Endothelial cell of umbilical vein (primary cell): ENCODE data around the gene THG1L. TPM values are rescaled to one million over a fixed set of nuclear protein-coding genes. Genes with fewer than 3 reads are reported as not detected.

Experiments
- BruUV-seq: library from RNA; stranded (reverse); fragments of 400-500 nt; replicated peaks from 2 replicates; lab custom pipeline; 2021; lab: Mats Ljungman, UMichigan
- CTCF ChIA-PET: fragments of 300-600, 350-600 bp; sonication (Branson Sonifier 250); formaldehyde crosslinking; loops from one replicate; lab custom pipeline; 2021; ENCODE audit warnings: antibody characterized with exemption, inconsistent platforms; lab: Charles Lee
- POLR2A ChIA-PET: fragments of 300-600, 350-600 bp; sonication (Branson Sonifier 250); formaldehyde crosslinking; loops from one replicate; lab custom pipeline; 2021; ENCODE audit warnings: antibody characterized with exemption, inconsistent platforms; lab: Charles Lee
- DNase-seq: peaks from one replicate; pipeline ENCODE4 v3.0.0-alpha.2; 2011; ENCODE audit warnings: low read depth, low spot score
- FAIRE-seq: peaks from 2 replicates; lab custom pipeline; 2011; peaks lifted over from hg19 to GRCh38; lab: Jason Lieb, UNC
- H2AFZ ChIP-seq: 2 replicates; pipeline ENCODE4 v1.6.0; 2012; ENCODE audit warnings: low read depth, low read length, control low read depth, inconsistent platforms
- H3K27ac ChIP-seq: 2 replicates; pipeline ENCODE4 v1.5.1; 2011; ENCODE audit warnings: low read depth, mild to moderate bottlenecking, control low read depth, low read length, moderate library complexity; ENCODE audit not compliant: insufficient read depth
- H3K27me3 ChIP-seq, 2 experiments: 2 replicates each; pipeline versions ENCODE4 v1.6.0 to v1.6.1; 2011; ENCODE audit warnings: low read length in 2 of 2, mixed read lengths in 1 of 2; ENCODE audit not compliant: control insufficient read depth in 2 of 2, insufficient read depth in 2 of 2
- H3K36me3 ChIP-seq, 2 experiments: 2 replicates in 1 of 2; 3 replicates in 1 of 2; pipeline ENCODE4 v1.5.1; 2011; ENCODE audit warnings: low read length in 2 of 2, mild to moderate bottlenecking in 1 of 2, moderate library complexity in 1 of 2; ENCODE audit not compliant: control insufficient read depth in 2 of 2, insufficient read depth in 2 of 2; ENCODE audit errors: extremely low read depth in 1 of 2
- H3K4me1 ChIP-seq: 3 replicates; pipeline ENCODE4 v1.5.1; 2011; ENCODE audit warnings: mild to moderate bottlenecking, low read length; ENCODE audit not compliant: control insufficient read depth, insufficient read depth; ENCODE audit errors: extremely low read depth
- H3K4me2 ChIP-seq: 2 replicates; pipeline ENCODE4 v1.6.1; 2011; ENCODE audit warnings: low read length, control low read depth, mixed read lengths; ENCODE audit not compliant: insufficient read depth
- H3K4me3 ChIP-seq, 3 experiments: fragments of 200-600 bp in 1 of 3; sonication (generic), shearing (Covaris generic) in 1 of 3; replicated peaks in 1 of 3; 2 replicates each; pipeline ENCODE4 v1.5.1; 2011 to 2016; ENCODE audit warnings: control low read depth in 3 of 3, low read length in 3 of 3, mild to moderate bottlenecking in 2 of 3, inconsistent platforms in 1 of 3, low read depth in 1 of 3, moderate library complexity in 1 of 3; ENCODE audit not compliant: insufficient read depth in 1 of 3
- H3K79me2 ChIP-seq: 2 replicates; pipeline ENCODE4 v1.6.0; 2012; ENCODE audit warnings: low read length, inconsistent platforms; ENCODE audit not compliant: control insufficient read depth, insufficient read depth
- H3K9ac ChIP-seq: replicated peaks from 2 replicates; pipeline ENCODE3; 2011; ENCODE audit warnings: low read length, control low read depth; ENCODE audit not compliant: insufficient read depth; ENCODE audit errors: extremely low read depth
- H3K9me1 ChIP-seq: replicated peaks from 3 replicates; pipeline ENCODE4 v1.6.0; 2011; ENCODE audit warnings: mild to moderate bottlenecking, low read length; ENCODE audit not compliant: control insufficient read depth, insufficient read depth; ENCODE audit errors: extremely low read depth
- H3K9me3 ChIP-seq: replicated peaks from 2 replicates; pipeline ENCODE4 v1.5.1; 2012; ENCODE audit warnings: low read length, inconsistent platforms; ENCODE audit not compliant: control insufficient read depth, insufficient read depth
- H4K20me1 ChIP-seq: replicated peaks from 2 replicates; pipeline ENCODE3; 2011; ENCODE audit warnings: mild to moderate bottlenecking, low read length; ENCODE audit not compliant: control insufficient read depth, insufficient read depth; ENCODE audit errors: extremely low read depth
- CTCF ChIP-seq, 2 donors: IDR thresholded peaks; 1 replicate in 1 of 2; 2 replicates in 1 of 2; pipeline ENCODE4 v1.5.1; 2011; ENCODE audit warnings: low read length in 2 of 2, mild to moderate bottlenecking in 2 of 2, moderate library complexity in 2 of 2, control low read depth in 1 of 2, inconsistent platforms in 1 of 2, low read depth in 1 of 2; ENCODE audit not compliant: insufficient read depth in 1 of 2; ENCODE audit errors: extremely low read depth in 1 of 2
- EZH2 ChIP-seq: IDR thresholded peaks from 2 replicates; pipeline ENCODE4 v1.6.1; 2012; ENCODE audit warnings: borderline replicate concordance, low read depth, mild to moderate bottlenecking, moderate library complexity, low read length, inconsistent platforms; ENCODE audit not compliant: severe bottlenecking
- FOS ChIP-seq: IDR thresholded peaks from 2 replicates; pipeline ENCODE4 v1.6.1; 2011; ENCODE audit warnings: mild to moderate bottlenecking, low read length, moderate library complexity, borderline replicate concordance; ENCODE audit not compliant: insufficient read depth
- POLR2A ChIP-seq: IDR thresholded peaks from 2 replicates; pipeline ENCODE4 v1.6.1; 2012; ENCODE audit warnings: low read depth, mild to moderate bottlenecking, control low read depth, low read length
- POLR2AphosphoS5 ChIP-seq: IDR thresholded peaks from 2 replicates; pipeline ENCODE4 v1.6.1; 2012; ENCODE audit warnings: low read depth, mild to moderate bottlenecking, control low read depth, low read length, moderate library complexity; ENCODE audit not compliant: insufficient read depth
- dilution Hi-C: fragments of 300-500 bp; cut with MboI; formaldehyde crosslinking; loops from one replicate; pipeline ENCODE4 v1.15.0; 2019; ENCODE audit warnings: low sequenced_read_pairs; ENCODE audit not compliant: extremely low pct_ligation_motif_present
- intact Hi-C: fragments of 100-400 bp; cut with micrococcal nuclease; formaldehyde crosslinking; loops from one replicate; pipeline ENCODE4 v1.10.0; 2022
- polyA plus RNA-seq, 4 experiments: library from polyadenylated mRNA; depleted of rRNA in 3 of 4; stranded (reverse) in 3 of 4; unstranded in 1 of 4; fragments of >200 nt; gene quantifications; 2 replicates each; pipeline versions ENCODE4 v1.2.1 to v1.2.3, GENCODE V29; 2011 to 2012; ENCODE audit warnings: missing spikeins in 1 of 4
- total RNA-seq: library from RNA; stranded (reverse); gene quantifications from 2 replicates; pipeline ENCODE4 v1.2.3, GENCODE V29; 2021

The THG1L gene
- total and polyA plus RNA-seq, 2 donors (not counting 3 experiments of a cell fraction or from before 2014, with no cell fraction given): 4.4 to 7.6 TPM

GRCh38 chr5:157718519-157718918 is 12.7 kb upstream of the THG1L start:
- no peak overlapping the region for H3K27ac ChIP-seq

More at GRCh38 chr5:157718519-157718918, 12.7 kb upstream of the THG1L start:
- TF ChIP-seq FOS (no peak), POLR2A (no peak), CTCF (IDR thresholded peaks at IDR 0.05; ENCODE audit: extremely low read depth in 1 of 2, insufficient read depth in 1 of 2, low read depth in 1 of 2, low read length in 2 of 2) (peak; percentile 46 to 56), EZH2 (no peak), POLR2AphosphoS5 (no peak)
- H3K9me1 ChIP-seq: no peaks in the 10 kb centered on the region
- DNase-seq (peak; percentile 78), FAIRE-seq (peak; percentile 87)
- POLR2A ChIA-PET: interaction anchor here (0.7 kb wide), 1 partner anchor 238 kb away, joined by 7 read pairs; no protein-coding TSS in a partner anchor
- H3K79me2 ChIP-seq: no peaks in the 10 kb centered on the region
- no peaks in the 10 kb centered on the region for H3K27me3 ChIP-seq
- no peak overlapping the region for H2AFZ ChIP-seq
- CTCF ChIA-PET: interaction anchor here (0.6 to 6.4 kb wide), 44 partner anchors 10 to 570 kb away, joined by 3 to 69 read pairs (median 4); partner anchors contain the start of gene LSM11
- BruUV-seq: no TSS peak
- H4K20me1 ChIP-seq: no peaks in the 10 kb centered on the region
- no peak overlapping the region for H3K4me3 ChIP-seq
- H3K9me3 ChIP-seq: no peaks in the 10 kb centered on the region
- H3K4me1 ChIP-seq: no peaks in the 10 kb centered on the region
- dilution Hi-C loops (no loop called here), intact Hi-C loops (loop anchor here (1.0 to 5.0 kb wide), 8 partner anchors 25 to 390 kb away; partner anchors contain the start of genes ADAM19 and LSM11)
- no peaks in the 10 kb centered on the region for H3K36me3 ChIP-seq
- no peak overlapping the region for H3K4me2 ChIP-seq
- no peak overlapping the region for H3K9ac ChIP-seq
